LoVo (cell line): ENCODE results near the gene IL22RA2.
"Not testable (repeated sequence)": the region's sequence is repeated elsewhere in the genome, so short reads cannot be mapped to it uniquely, and the experiment has no call there.

Experiments
- DNase-seq: peaks from one replicate; pipeline ENCODE4 v3.0.0-alpha.2; 2016; ENCODE audit warnings: low spot score

The IL22RA2 gene

GRCh38 chr6:137173501-137173900, at the start of gene IL22RA2:
TSS of gene IL22RA2 (minus strand) at chr6:137173644. CDS start at chr6:137161749, 11,895 bp downstream.
- DNase-seq = no peak

GRCh38 chr6:137222381-137222780, 48.9 kb upstream of the IL22RA2 start:
- DNase-seq = no peak

GRCh38 chr6:137219664-137220252, 46.3 kb upstream of the IL22RA2 start:
- DNase-seq = no peak

GRCh38 chr6:137218917-137219663, 45.6 kb upstream of the IL22RA2 start, which contains the start of gene IFNGR1:
TSS of gene IFNGR1 (minus strand) at chr6:137219385. CDS start at chr6:137219327, 58 bp downstream.
- peak; percentile 96 for DNase-seq

- peak; percentile 57 for DNase-seq
Measured at GRCh38 chr6:137218473-137218916, 45.1 kb upstream of the IL22RA2 start.

GRCh38 chr6:137217801-137218472, 44.5 kb upstream of the IL22RA2 start:
- DNase-seq = peak; percentile 57

GRCh38 chr6:137216875-137217553, 43.6 kb upstream of the IL22RA2 start:
- no peak for DNase-seq

- no peak for DNase-seq
Measured at GRCh38 chr6:137216106-137216505, 42.7 kb upstream of the IL22RA2 start.

GRCh38 chr6:137215630-137216029, 42.2 kb upstream of the IL22RA2 start:
- DNase-seq = not testable (repeated sequence)

- DNase-seq = no peak
Measured at GRCh38 chr6:137214931-137215330, 41.5 kb upstream of the IL22RA2 start.

- DNase-seq = no peak
Measured at GRCh38 chr6:137213813-137214212, 40.4 kb upstream of the IL22RA2 start.

GRCh38 chr6:137213331-137213740, 39.9 kb upstream of the IL22RA2 start:
- DNase-seq = no peak

- no peak for DNase-seq
Measured at GRCh38 chr6:137211910-137212309, 38.5 kb upstream of the IL22RA2 start.

GRCh38 chr6:137210903-137211302, 37.5 kb upstream of the IL22RA2 start:
- DNase-seq = no peak

GRCh38 chr6:137208279-137208678, 34.8 kb upstream of the IL22RA2 start:
- DNase-seq = no peak

GRCh38 chr6:137207457-137207856, 34.0 kb upstream of the IL22RA2 start:
- not testable (repeated sequence) for DNase-seq

- DNase-seq = no peak
Measured at GRCh38 chr6:137206577-137206976, 33.1 kb upstream of the IL22RA2 start.

GRCh38 chr6:137203256-137203655, 29.8 kb upstream of the IL22RA2 start:
- no peak for DNase-seq

- DNase-seq = no peak
Measured at GRCh38 chr6:137202078-137202477, 28.6 kb upstream of the IL22RA2 start.

- no peak for DNase-seq
Measured at GRCh38 chr6:137201006-137201405, 27.6 kb upstream of the IL22RA2 start.

- DNase-seq = no peak
Measured at GRCh38 chr6:137200288-137200687, 26.8 kb upstream of the IL22RA2 start.
